H1 (cell line): ENCODE data around the gene FNDC1. TPM values are rescaled to one million over a fixed set of nuclear protein-coding genes. Genes with fewer than 3 reads are reported as not detected.

ENCODE experiments used
- CTCF ChIA-PET: fragments of 300-600 bp; sonication (Branson Sonifier 250); formaldehyde crosslinking; loops from one replicate; lab custom pipeline; 2021; ENCODE audit not compliant: partially characterized antibody; lab: Charles Lee
- POLR2A ChIA-PET: fragments of 300-600 bp; sonication (Branson Sonifier 250); formaldehyde crosslinking; loops from one replicate; lab custom pipeline; 2021; ENCODE audit warnings: inconsistent platforms; ENCODE audit not compliant: partially characterized antibody; lab: Charles Lee
- DNase-seq, 2 experiments: peaks; one replicate each; pipeline versions ENCODE4 v3.0.0 to v3.0.0-alpha.2; 2010 to 2022; ENCODE audit warnings: low spot score in 2 of 2, low read depth in 1 of 2, mixed read lengths in 1 of 2
- FAIRE-seq: peaks from 2 replicates; lab custom pipeline; 2011; peaks lifted over from hg19 to GRCh38; lab: Jason Lieb, UNC
- H2AFZ ChIP-seq: 2 replicates; pipeline ENCODE4 v1.8.1; 2012; ENCODE audit warnings: low read length, inconsistent platforms
- H2AK5ac ChIP-seq: 2 replicates; pipeline ENCODE4 v1.6.1; 2013; ENCODE audit warnings: low read depth, low read length
- H2BK120ac ChIP-seq: replicated peaks from 2 replicates; pipeline ENCODE3; 2013; ENCODE audit warnings: low read depth, low read length, inconsistent platforms
- H2BK12ac ChIP-seq: 2 replicates; pipeline ENCODE4 v1.6.1; 2013; ENCODE audit warnings: low read depth, low read length
- H2BK15ac ChIP-seq: 2 replicates; pipeline ENCODE4 v1.6.1; 2013; ENCODE audit warnings: low read length
- H2BK20ac ChIP-seq: 2 replicates; pipeline ENCODE4 v1.6.1; 2013; ENCODE audit warnings: low read length
- H2BK5ac ChIP-seq: 2 replicates; pipeline ENCODE4 v1.6.1; 2013; ENCODE audit warnings: low read depth, low read length
- H3K14ac ChIP-seq: 2 replicates; pipeline ENCODE4 v1.6.1; 2013; ENCODE audit warnings: inconsistent platforms; ENCODE audit not compliant: insufficient read length
- H3K18ac ChIP-seq: 2 replicates; pipeline ENCODE4 v1.6.1; 2013; ENCODE audit warnings: low read length; ENCODE audit errors: extremely low read depth
- H3K23ac ChIP-seq: 2 replicates; pipeline ENCODE4 v1.6.1; 2013; ENCODE audit warnings: inconsistent platforms; ENCODE audit not compliant: insufficient read length
- H3K23me2 ChIP-seq: 2 replicates; pipeline ENCODE4 v1.6.1; 2013; ENCODE audit warnings: low read depth, low read length
- H3K27ac ChIP-seq: 2 replicates; pipeline ENCODE4 v1.6.1; 2011; ENCODE audit warnings: low read depth, low read length, inconsistent platforms
- H3K27me3 ChIP-seq, 4 experiments: replicated peaks in 1 of 4; 1 replicate in 1 of 4; 2 replicates in 3 of 4; pipeline versions ENCODE4 v1.6.1 to v1.8.1; 2011 to 2013; ENCODE audit warnings: low read length in 3 of 4, mild to moderate bottlenecking in 3 of 4, inconsistent platforms in 2 of 4, mixed read lengths in 2 of 4, moderate library complexity in 1 of 4; ENCODE audit not compliant: control insufficient read depth in 3 of 4, insufficient read depth in 3 of 4; ENCODE audit errors: extremely low read depth in 1 of 4
- H3K36me3 ChIP-seq, 4 experiments: 2 replicates each; pipeline versions ENCODE4 v1.6.1 to v1.8.1; 2011 to 2013; ENCODE audit warnings: mild to moderate bottlenecking in 4 of 4, low read length in 3 of 4, moderate library complexity in 2 of 4, control low read depth in 1 of 4, inconsistent platforms in 1 of 4; ENCODE audit not compliant: insufficient read depth in 4 of 4, control insufficient read depth in 2 of 4
- H3K4ac ChIP-seq: replicated peaks from 2 replicates; pipeline ENCODE3; 2013; ENCODE audit warnings: low read length, low read depth, mixed read lengths, inconsistent platforms; ENCODE audit not compliant: insufficient read length
- H3K4me1 ChIP-seq, 4 experiments: replicated peaks in 1 of 4; 1 replicate in 1 of 4; 2 replicates in 3 of 4; pipeline versions ENCODE4 v1.6.1 to v1.8.1; 2011 to 2013; ENCODE audit warnings: low read length in 3 of 4, inconsistent platforms in 2 of 4, mixed read lengths in 1 of 4; ENCODE audit not compliant: insufficient read depth in 4 of 4, control insufficient read depth in 3 of 4
- H3K4me2 ChIP-seq, 2 experiments: 2 replicates each; pipeline versions ENCODE4 v1.6.1 to v1.8.1; 2011 to 2013; ENCODE audit warnings: low read depth in 2 of 2, low read length in 2 of 2, control low read depth in 1 of 2, inconsistent platforms in 1 of 2, mild to moderate bottlenecking in 1 of 2; ENCODE audit not compliant: insufficient read depth in 1 of 2
- H3K4me3 ChIP-seq, 4 experiments: fragments of 200-600, 300-600 bp in 1 of 4; sonication (generic), shearing (Covaris generic), sonication (Bioruptor Twin) in 1 of 4; 2 replicates each; pipeline versions ENCODE4 v1.5.1 to v1.8.1; 2011 to 2016; ENCODE audit warnings: low read length in 4 of 4, low read depth in 3 of 4, control low read depth in 2 of 4, inconsistent platforms in 2 of 4, mild to moderate bottlenecking in 2 of 4, mixed read lengths in 1 of 4, moderate library complexity in 1 of 4; ENCODE audit not compliant: insufficient read depth in 2 of 4; ENCODE audit errors: extremely low read depth in 1 of 4
- H3K56ac ChIP-seq: replicated peaks from 2 replicates; pipeline ENCODE3; 2013; ENCODE audit warnings: low read depth, mild to moderate bottlenecking, mixed read lengths, low read length, inconsistent platforms; ENCODE audit not compliant: insufficient read length
- H3K79me1 ChIP-seq: 2 replicates; pipeline ENCODE4 v1.6.1; 2013; ENCODE audit warnings: low read depth, low read length, control low read depth
- H3K79me2 ChIP-seq, 2 experiments: 2 replicates each; pipeline versions ENCODE4 v1.6.1 to v1.8.1; 2012 to 2013; ENCODE audit warnings: low read length in 2 of 2, mild to moderate bottlenecking in 2 of 2, inconsistent platforms in 1 of 2; ENCODE audit not compliant: insufficient read depth in 2 of 2, control insufficient read depth in 1 of 2
- H3K9ac ChIP-seq, 4 experiments: replicated peaks in 1 of 4; 1 replicate in 1 of 4; 2 replicates in 3 of 4; pipeline versions ENCODE4 v1.6.1 to v1.8.1; 2011 to 2013; ENCODE audit warnings: low read depth in 3 of 4, low read length in 3 of 4, control low read depth in 2 of 4, mild to moderate bottlenecking in 2 of 4, moderate library complexity in 2 of 4, inconsistent platforms in 1 of 4; ENCODE audit errors: extremely low read depth in 1 of 4
- H3K9me3 ChIP-seq, 2 experiments: 2 replicates each; pipeline versions ENCODE4 v1.6.1 to v1.8.1; 2012 to 2013; ENCODE audit warnings: mild to moderate bottlenecking in 2 of 2, moderate library complexity in 2 of 2, control low read depth in 1 of 2, inconsistent platforms in 1 of 2, low read depth in 1 of 2, low read length in 1 of 2, mixed read lengths in 1 of 2; ENCODE audit not compliant: insufficient read depth in 2 of 2
- H4K20me1 ChIP-seq, 2 experiments: replicated peaks in 1 of 2; 2 replicates each; pipeline versions ENCODE3 to v1.8.1; 2011 to 2013; ENCODE audit warnings: inconsistent platforms in 2 of 2, low read length in 2 of 2, mild to moderate bottlenecking in 1 of 2; ENCODE audit not compliant: insufficient read depth in 2 of 2, control insufficient read depth in 1 of 2
- H4K5ac ChIP-seq: 2 replicates; pipeline ENCODE4 v1.6.1; 2013; ENCODE audit warnings: low read length, low read depth, mixed read lengths, inconsistent platforms; ENCODE audit not compliant: insufficient read length
- H4K8ac ChIP-seq: 2 replicates; pipeline ENCODE4 v1.8.0; 2013; ENCODE audit warnings: mild to moderate bottlenecking, moderate library complexity, low read length, inconsistent platforms; ENCODE audit not compliant: insufficient read depth; ENCODE audit errors: extremely low read depth
- H4K91ac ChIP-seq: replicated peaks from 2 replicates; pipeline ENCODE3; 2013; ENCODE audit warnings: low read length, mixed read lengths, inconsistent platforms; ENCODE audit not compliant: insufficient read length
- BCL11A ChIP-seq, 2 experiments: IDR thresholded peaks; one replicate each; pipeline ENCODE4 v1.6.1; 2011; ENCODE audit warnings: low read depth in 2 of 2, low read length in 2 of 2, mild to moderate bottlenecking in 2 of 2
- CTCF ChIP-seq, 3 experiments: IDR thresholded peaks; 1 replicate in 2 of 3; 2 replicates in 1 of 3; pipeline versions ENCODE4 v1.5.1 to v1.6.1; 2011; ENCODE audit warnings: low read length in 3 of 3, mild to moderate bottlenecking in 3 of 3, inconsistent platforms in 2 of 3, low read depth in 1 of 3, moderate library complexity in 1 of 3; ENCODE audit not compliant: insufficient read depth in 1 of 3; ENCODE audit errors: control extremely low read depth in 1 of 3
- GABPA ChIP-seq: IDR thresholded peaks from 2 replicates; pipeline ENCODE4 v1.6.1; 2011; ENCODE audit warnings: mild to moderate bottlenecking, low read length, moderate library complexity, borderline replicate concordance; ENCODE audit not compliant: insufficient read depth
- JUN ChIP-seq: IDR thresholded peaks from 2 replicates; pipeline ENCODE4 v1.6.1; 2011; ENCODE audit warnings: low read depth, mild to moderate bottlenecking, improper control_type of control experiment, low read length
- POLR2AphosphoS5 ChIP-seq: IDR thresholded peaks from 2 replicates; pipeline ENCODE4 v1.6.1; 2011; ENCODE audit warnings: low read depth, low read length
- RFX5 ChIP-seq: IDR thresholded peaks from 2 replicates; pipeline ENCODE4 v1.6.1; 2011; ENCODE audit warnings: low read depth, low read length, improper control_type of control experiment, borderline replicate concordance
- SIN3A ChIP-seq, 2 experiments: IDR thresholded peaks in 1 of 2; conservative IDR thresholded peaks in 1 of 2; 2 replicates each; pipeline ENCODE4 v1.6.1; 2011 to 2012; ENCODE audit warnings: low read length in 2 of 2, improper control_type of control experiment in 1 of 2, low read depth in 1 of 2, mild to moderate bottlenecking in 1 of 2
- WGBS, 2 experiments: shearing (Covaris generic) in 1 of 2; methylation state at CpG; one replicate each; pipeline versions ENCODE4 v1.1.6 to v1.1.7; 2013 to 2015; ENCODE audit warnings: low lambda C conversion rate in 2 of 2, mixed read lengths in 2 of 2, inconsistent platforms in 1 of 2, low coverage in 1 of 2, missing lambda C conversion rate in 1 of 2; ENCODE audit not compliant: insufficient replicate concordance in 2 of 2, insufficient coverage in 1 of 2, insufficient read length in 1 of 2; ENCODE audit errors: extremely low coverage in 1 of 2, missing lambda C conversion rate in 1 of 2; 5-methylcytosine and 5-hydroxymethylcytosine counted together
- polyA plus RNA-seq, 7 experiments: library from polyadenylated mRNA; depleted of rRNA in 3 of 7; stranded (reverse) in 5 of 7; unstranded in 2 of 7; fragments of >200 nt in 5 of 7; fragments of 200-250 nt in 2 of 7; gene quantifications; 1 replicate in 5 of 7; 2 replicates in 1 of 7; 4 replicates in 1 of 7; pipeline versions ENCODE4 v1.2.1 to v1.2.3, GENCODE V29; 2011 to 2013; ENCODE audit warnings: missing spikeins in 2 of 7, mixed read lengths in 2 of 7
- total RNA-seq: library from RNA; stranded (reverse); fragmentation: NEBNext Ultra II Directional; extraction: Animal tissue kit (Norgen Biotek cat#: 25700); gene quantifications from 2 replicates; pipeline ENCODE4 v1.2.1, GENCODE V29; 2021

Gene FNDC1
- total and polyA plus RNA-seq, 2 of the 8 experiments (the other 6 are each of a cell fraction or from before 2014, with no cell fraction given) = 0.06 to 0.30 TPM

- Histone ChIP-seq H3K4me3 (no peak overlapping the region), H2BK15ac (no peak overlapping the region), H3K4me1 (peaks cover 0 to 4% (median 2%) of the 10 kb centered on the region in 4 experiments; a peak in 3 of 7 replicates), H4K5ac (no peak overlapping the region), H3K56ac (no peak overlapping the region), H2BK12ac (no peak overlapping the region), H3K27ac (no peak overlapping the region), H3K23me2 (no peaks in the 10 kb centered on the region), H3K79me1 (no peaks in the 10 kb centered on the region), H4K91ac (no peak overlapping the region), H3K9ac (no peak overlapping the region), H2BK120ac (no peak overlapping the region), H3K27me3 (no peaks in the 10 kb centered on the region), H3K4ac (no peak overlapping the region), H3K9me3 (peaks cover 39 to 54% of the 10 kb centered on the region in 2 experiments), H4K20me1 (no peaks in the 10 kb centered on the region), H2AFZ (no peak overlapping the region), H2AK5ac (no peak overlapping the region), H2BK20ac (no peak overlapping the region), H3K36me3 (no peaks in the 10 kb centered on the region), H4K8ac (no peak overlapping the region), H2BK5ac (no peak overlapping the region), H3K23ac (no peak overlapping the region), H3K79me2 (no peaks in the 10 kb centered on the region), H3K14ac (no peak overlapping the region), H3K18ac (no peak overlapping the region), H3K4me2 (no peak overlapping the region)
- FAIRE-seq = no peak
- ChIA-PET POLR2A (no interaction called here), CTCF (interaction anchor here (0.6 to 1.5 kb wide), 5 partner anchors 10 to 193 kb away, joined by 3 to 4 read pairs (median 3); no protein-coding TSS in a partner anchor)
- WGBS, 2 experiments = 81% methylated on average over 3 of the region's 3 CpGs; no CpG with 5 or more reads in 1 of the 2 experiments
- DNase-seq = no peak
- no peak for TF ChIP-seq RFX5
- no peak for TF ChIP-seq GABPA
- no peak for TF ChIP-seq SIN3A (conservative IDR thresholded peaks at IDR 0.05 in 1 of 2, IDR thresholded peaks at IDR 0.05 in 1 of 2; ENCODE audit: low read depth in 1 of 2, low read length in 2 of 2)
- TF ChIP-seq BCL11A (IDR thresholded peaks at IDR 0.05; ENCODE audit: low read depth in 2 of 2, low read length in 2 of 2) = no peak
- TF ChIP-seq CTCF (IDR thresholded peaks at IDR 0.05; ENCODE audit: control extremely low read depth in 1 of 3, insufficient read depth in 1 of 3, low read depth in 1 of 3, low read length in 3 of 3) = no peak
- no peak for TF ChIP-seq POLR2AphosphoS5
- TF ChIP-seq JUN = no peak
Observed at GRCh38 chr6:159250633-159251032, 81.4 kb downstream of the FNDC1 start.
